MM.1S (cell line): Measurements from ENCODE around the gene PANX3.

Experiments
- DNase-seq: peaks from one replicate; pipeline ENCODE4 v3.0.0-alpha.2; 2015
- H2AFZ ChIP-seq: fragments of 300-600 bp; sonication (generic); 2 replicates; pipeline ENCODE4 v1.6.0; 2016; ENCODE audit warnings: antibody characterized with exemption, low read length
- H3F3A ChIP-seq: fragments of 300-600 bp; sonication (generic); 2 replicates; pipeline ENCODE4 v1.6.1; 2016; ENCODE audit warnings: mild to moderate bottlenecking, antibody characterized with exemption, low read length, moderate library complexity, mixed read lengths; ENCODE audit not compliant: insufficient read depth
- H3K27ac ChIP-seq: fragments of 300-600 bp; sonication (generic); 2 replicates; pipeline ENCODE4 v1.5.1; 2016; ENCODE audit warnings: mild to moderate bottlenecking, low read length
- H3K27me3 ChIP-seq: fragments of 300-600 bp; sonication (generic); replicated peaks from 2 replicates; pipeline ENCODE4 v1.6.0; 2016; ENCODE audit warnings: low read length; ENCODE audit not compliant: insufficient read depth
- H3K36me3 ChIP-seq: fragments of 300-600 bp; sonication (generic); replicated peaks from 2 replicates; pipeline ENCODE4 v1.6.1; 2016; ENCODE audit warnings: mild to moderate bottlenecking, low read length, mixed read lengths; ENCODE audit not compliant: insufficient read depth
- H3K4me1 ChIP-seq: fragments of 300-600 bp; sonication (generic); 2 replicates; pipeline ENCODE4 v1.6.1; 2016; ENCODE audit warnings: low read length, mixed read lengths
- H3K4me2 ChIP-seq: fragments of 300-600 bp; sonication (generic); 2 replicates; pipeline ENCODE4 v1.6.0; 2016; ENCODE audit warnings: low read depth, low read length
- H3K4me3 ChIP-seq: fragments of 300-600 bp; sonication (generic); 2 replicates; pipeline ENCODE4 v1.5.1; 2016; ENCODE audit warnings: low read length, mixed read lengths
- H3K79me2 ChIP-seq: fragments of 300-600 bp; sonication (generic); 2 replicates; pipeline ENCODE4 v1.6.1; 2016; ENCODE audit warnings: mixed run types, low read length, mixed read lengths
- H3K9ac ChIP-seq: fragments of 300-600 bp; sonication (generic); 2 replicates; pipeline ENCODE4 v1.6.1; 2016; ENCODE audit warnings: low read length, mixed read lengths
- H3K9me2 ChIP-seq: fragments of 300-600 bp; sonication (generic); replicated peaks from 2 replicates; pipeline ENCODE4 v1.6.1; 2016; ENCODE audit warnings: mild to moderate bottlenecking, low read length, mixed read lengths; ENCODE audit not compliant: insufficient read depth
- H3K9me3 ChIP-seq: fragments of 300-600 bp; sonication (generic); replicated peaks from 2 replicates; pipeline ENCODE4 v1.6.1; 2016; ENCODE audit warnings: mild to moderate bottlenecking, low read length, mixed read lengths; ENCODE audit not compliant: insufficient read depth
- H4K20me1 ChIP-seq: fragments of 300-600 bp; sonication (generic); 2 replicates; pipeline ENCODE4 v1.6.1; 2016; ENCODE audit warnings: mild to moderate bottlenecking, low read length, moderate library complexity, mixed read lengths; ENCODE audit not compliant: insufficient read depth
- EZH2 ChIP-seq: fragments of 300-600 bp; sonication (generic); optimal IDR thresholded peaks from 2 replicates; pipeline ENCODE3; 2017; ENCODE audit warnings: low read depth, mild to moderate bottlenecking, antibody characterized with exemption, low read length, mixed read lengths
- EZH2phosphoT487 ChIP-seq: fragments of 300-600 bp; sonication (generic); IDR thresholded peaks from 2 replicates; pipeline ENCODE4 v1.6.1; 2018; ENCODE audit warnings: antibody characterized with exemption, low read length
- TF ChIP-seq, protein P1 (sequence below): fragments of 300-600 bp; sonication (generic); IDR thresholded peaks from 2 replicates; pipeline ENCODE4 v1.5.1; 2016; ENCODE audit warnings: antibody characterized with exemption, low read length, mixed read lengths

PANX3 gene

DNA sequence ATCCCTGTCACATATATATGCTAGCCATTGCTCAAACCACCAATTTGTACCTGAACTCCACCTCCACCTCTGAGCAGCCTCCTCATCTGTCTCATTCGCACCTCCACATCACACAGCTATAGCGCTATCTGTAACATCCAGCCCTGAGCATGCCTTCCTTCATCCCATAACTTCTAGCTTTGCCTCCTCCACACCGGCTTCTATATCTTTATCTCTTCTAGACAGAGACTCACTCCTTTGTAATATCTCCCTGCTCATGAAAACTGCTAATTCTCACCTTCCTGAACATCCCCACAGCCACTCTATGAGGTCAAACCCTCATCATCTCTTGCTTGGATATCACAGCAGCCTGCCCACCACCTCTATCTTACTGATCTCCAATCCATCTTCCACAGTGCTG lies 56.4 kb downstream of the PANX3 start:
- H3F3A ChIP-seq = peaks cover 14% of the 10 kb centered on the region
- H3K79me2 ChIP-seq = no peaks in the 10 kb centered on the region
- no peak overlapping the region for H3K27ac ChIP-seq
- H3K9me2 ChIP-seq = no peaks in the 10 kb centered on the region
- no peak overlapping the region for H3K4me3 ChIP-seq
- H3K27me3 ChIP-seq = no peaks in the 10 kb centered on the region
- H3K4me1 ChIP-seq = peaks cover 27% of the 10 kb centered on the region
- H3K9ac ChIP-seq = no peak overlapping the region
- H4K20me1 ChIP-seq = no peaks in the 10 kb centered on the region
- no peak for DNase-seq
- H3K4me2 ChIP-seq = no peak overlapping the region
- H2AFZ ChIP-seq = no peak overlapping the region
- no peaks in the 10 kb centered on the region for H3K36me3 ChIP-seq
- TF ChIP-seq, protein P1, sequence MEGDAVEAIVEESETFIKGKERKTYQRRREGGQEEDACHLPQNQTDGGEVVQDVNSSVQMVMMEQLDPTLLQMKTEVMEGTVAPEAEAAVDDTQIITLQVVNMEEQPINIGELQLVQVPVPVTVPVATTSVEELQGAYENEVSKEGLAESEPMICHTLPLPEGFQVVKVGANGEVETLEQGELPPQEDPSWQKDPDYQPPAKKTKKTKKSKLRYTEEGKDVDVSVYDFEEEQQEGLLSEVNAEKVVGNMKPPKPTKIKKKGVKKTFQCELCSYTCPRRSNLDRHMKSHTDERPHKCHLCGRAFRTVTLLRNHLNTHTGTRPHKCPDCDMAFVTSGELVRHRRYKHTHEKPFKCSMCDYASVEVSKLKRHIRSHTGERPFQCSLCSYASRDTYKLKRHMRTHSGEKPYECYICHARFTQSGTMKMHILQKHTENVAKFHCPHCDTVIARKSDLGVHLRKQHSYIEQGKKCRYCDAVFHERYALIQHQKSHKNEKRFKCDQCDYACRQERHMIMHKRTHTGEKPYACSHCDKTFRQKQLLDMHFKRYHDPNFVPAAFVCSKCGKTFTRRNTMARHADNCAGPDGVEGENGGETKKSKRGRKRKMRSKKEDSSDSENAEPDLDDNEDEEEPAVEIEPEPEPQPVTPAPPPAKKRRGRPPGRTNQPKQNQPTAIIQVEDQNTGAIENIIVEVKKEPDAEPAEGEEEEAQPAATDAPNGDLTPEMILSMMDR = no peak
- no peak for TF ChIP-seq EZH2phosphoT487
- no peak for TF ChIP-seq EZH2
- H3K9me3 ChIP-seq = no peaks in the 10 kb centered on the region

DNA sequence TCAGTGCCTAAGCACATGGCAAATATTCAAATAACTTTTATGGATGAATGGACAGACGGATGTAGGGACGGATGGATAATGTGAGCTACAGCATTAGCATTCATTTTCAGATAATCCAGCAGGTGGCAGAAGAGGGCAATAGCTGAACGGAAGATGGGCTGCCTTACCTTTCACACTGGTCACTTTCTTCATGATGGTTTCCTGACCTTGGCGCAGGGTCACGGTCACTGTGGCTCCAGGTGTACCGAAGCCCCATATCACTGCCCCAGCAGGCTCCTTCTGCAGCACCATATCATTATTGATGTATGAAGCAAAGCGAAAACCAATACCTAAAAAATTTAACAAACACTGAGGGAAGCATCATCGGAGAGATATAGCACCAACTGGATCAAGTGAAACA lies 58.0 kb downstream of the PANX3 start:
- H3K79me2 ChIP-seq = 0 out of 2 replicates have a peak, but pooled peaks cover 4% of the 10 kb centered on the region
- peak overlapping the region; percentile 35; the same call in 1 of the 2 replicates for H3K4me2 ChIP-seq
- DNase-seq = peak; percentile 52

More for the DNA sequence above, 58.0 kb downstream of the PANX3 start:
- H3K4me1 ChIP-seq = peaks cover 32% of the 10 kb centered on the region
- no peaks in the 10 kb centered on the region for H3K9me2 ChIP-seq
- no peaks in the 10 kb centered on the region for H4K20me1 ChIP-seq
- TF ChIP-seq, protein P1 = peak; percentile 73
- TF ChIP-seq EZH2 = no peak
- no peak overlapping the region for H3K4me3 ChIP-seq
- H3K9me3 ChIP-seq = no peaks in the 10 kb centered on the region
- H3K27me3 ChIP-seq = no peaks in the 10 kb centered on the region
- H3F3A ChIP-seq = peaks cover 17% of the 10 kb centered on the region
- H2AFZ ChIP-seq = no peak overlapping the region
- no peak overlapping the region for H3K27ac ChIP-seq
- H3K36me3 ChIP-seq = no peaks in the 10 kb centered on the region
- no peak overlapping the region for H3K9ac ChIP-seq
